ENCODE measurements around the gene NUBPL.
"Not testable (repeated sequence)": the region's sequence is repeated elsewhere in the genome, so short reads cannot be mapped to it uniquely, and the experiment has no call there.

Gene NUBPL

GRCh38 chr14:31811693-31812628 is 250.8 kb downstream of the NUBPL start:
- DNase-seq (ENCODE audit: low read depth, low spot score): not testable (repeated sequence)

GRCh38 chr14:31813724-31814490 is 252.7 kb downstream of the NUBPL start:
- DNase-seq (ENCODE audit: low read depth, low spot score): not testable (repeated sequence)

GRCh38 chr14:31819281-31819680 is 258.1 kb downstream of the NUBPL start:
- DNase-seq (ENCODE audit: low read depth, low spot score): no peak

- no peak for DNase-seq (ENCODE audit: low read depth, low spot score)
These were observed 264.3 kb downstream of the NUBPL start for GRCh38 chr14:31825459-31825858.

GRCh38 chr14:31827325-31827724 is 266.1 kb downstream of the NUBPL start:
- no peak for DNase-seq (ENCODE audit: low read depth, low spot score)

GRCh38 chr14:31828946-31829868 is 268.0 kb downstream of the NUBPL start:
- DNase-seq (ENCODE audit: low read depth, low spot score): no peak

GRCh38 chr14:31834616-31835015 is 273.4 kb downstream of the NUBPL start:
- no peak for DNase-seq (ENCODE audit: low read depth, low spot score)

- no peak for DNase-seq (ENCODE audit: low read depth, low spot score)
These were observed 273.8 kb downstream of the NUBPL start for GRCh38 chr14:31835049-31835448.

- DNase-seq (ENCODE audit: low read depth, low spot score): no peak
These were observed 275.8 kb downstream of the NUBPL start for GRCh38 chr14:31837031-31837430.

- no peak for DNase-seq (ENCODE audit: low read depth, low spot score)
These were observed 281.7 kb downstream of the NUBPL start for GRCh38 chr14:31842899-31843298.

- DNase-seq (ENCODE audit: low read depth, low spot score): no peak
These were observed 282.3 kb downstream of the NUBPL start for GRCh38 chr14:31843361-31844091.

GRCh38 chr14:31854508-31855075 is 293.4 kb downstream of the NUBPL start:
- DNase-seq (ENCODE audit: low read depth, low spot score): no peak

GRCh38 chr14:31855262-31855661 is 294.1 kb downstream of the NUBPL start:
- no peak for DNase-seq (ENCODE audit: low read depth, low spot score)

GRCh38 chr14:31856003-31856402 is 294.8 kb downstream of the NUBPL start:
- DNase-seq (ENCODE audit: low read depth, low spot score): not testable (repeated sequence)

- DNase-seq (ENCODE audit: low read depth, low spot score): no peak
These were observed 297.7 kb downstream of the NUBPL start for GRCh38 chr14:31858868-31859267.

GRCh38 chr14:31864937-31865855 is 304.0 kb downstream of the NUBPL start:
- no peak for DNase-seq (ENCODE audit: low read depth, low spot score)

GRCh38 chr14:31867570-31867969 is 306.4 kb downstream of the NUBPL start:
- no peak for DNase-seq (ENCODE audit: low read depth, low spot score)

- DNase-seq (ENCODE audit: low read depth, low spot score): not testable (repeated sequence)
These were observed 306.9 kb downstream of the NUBPL start for GRCh38 chr14:31868096-31868495.

- DNase-seq (ENCODE audit: low read depth, low spot score): no peak
These were observed 315.5 kb downstream of the NUBPL start for GRCh38 chr14:31876741-31877140.
